Measurements from ENCODE around the gene SMTN.

Gene SMTN

DNA sequence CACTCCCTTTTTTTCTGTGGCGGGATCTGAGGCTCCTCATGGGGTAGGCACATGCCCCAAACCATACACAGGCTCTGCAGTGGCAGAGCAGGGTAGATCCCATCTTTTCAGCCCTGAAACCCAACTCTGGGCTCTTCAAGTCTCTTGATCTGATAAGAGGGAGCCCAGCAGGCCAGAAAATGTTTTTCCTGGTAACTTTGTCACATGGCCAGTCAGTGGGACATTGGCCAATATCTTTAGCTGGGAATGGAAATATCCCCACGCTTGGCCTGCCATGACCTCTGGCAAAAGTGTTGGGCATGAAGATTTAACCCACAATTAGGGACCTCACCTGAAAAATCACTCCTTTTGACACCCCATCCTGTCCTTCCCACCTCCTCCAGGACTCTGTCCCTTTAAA is 49.8 kb downstream of the SMTN start:
- TF ChIP-seq CTCF (conservative IDR thresholded peaks at IDR 0.05; ENCODE audit: control insufficient read depth, insufficient read depth, low read depth, low read length) = no peak
- no peak for DNase-seq (ENCODE audit: low read depth)
- no peak overlapping the region for H3K4me3 ChIP-seq (ENCODE audit: control insufficient read depth, low read depth, low read length)

DNA sequence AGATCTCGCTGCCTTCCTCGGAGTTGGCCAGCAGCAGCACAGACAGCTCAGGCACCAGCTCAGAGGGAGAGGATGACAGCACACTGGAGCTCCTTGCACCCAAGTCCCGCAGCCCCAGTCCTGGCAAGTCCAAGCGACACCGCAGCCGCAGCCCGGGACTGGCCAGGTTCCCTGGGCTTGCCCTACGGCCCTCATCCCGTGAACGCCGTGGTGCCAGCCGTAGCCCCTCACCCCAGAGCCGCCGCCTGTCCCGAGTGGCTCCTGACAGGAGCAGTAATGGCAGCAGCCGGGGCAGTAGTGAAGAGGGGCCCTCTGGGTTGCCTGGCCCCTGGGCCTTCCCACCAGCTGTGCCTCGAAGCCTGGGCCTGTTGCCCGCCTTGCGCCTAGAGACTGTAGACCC is 52.8 kb downstream of the SMTN start:
- no peak for DNase-seq (ENCODE audit: low read depth)
- TF ChIP-seq CTCF (conservative IDR thresholded peaks at IDR 0.05; ENCODE audit: control insufficient read depth, insufficient read depth, low read depth, low read length) = no peak
- no peak overlapping the region for H3K4me3 ChIP-seq (ENCODE audit: control insufficient read depth, low read depth, low read length)

- H3K4me3 ChIP-seq (ENCODE audit: control insufficient read depth, low read depth, low read length) = no peak overlapping the region
- no peak for TF ChIP-seq CTCF (conservative IDR thresholded peaks at IDR 0.05; ENCODE audit: control insufficient read depth, insufficient read depth, low read depth, low read length)
- DNase-seq (ENCODE audit: low read depth) = no peak
Measured at GRCh38 chr22:31134688-31135087, 53.6 kb downstream of the SMTN start.

DNA sequence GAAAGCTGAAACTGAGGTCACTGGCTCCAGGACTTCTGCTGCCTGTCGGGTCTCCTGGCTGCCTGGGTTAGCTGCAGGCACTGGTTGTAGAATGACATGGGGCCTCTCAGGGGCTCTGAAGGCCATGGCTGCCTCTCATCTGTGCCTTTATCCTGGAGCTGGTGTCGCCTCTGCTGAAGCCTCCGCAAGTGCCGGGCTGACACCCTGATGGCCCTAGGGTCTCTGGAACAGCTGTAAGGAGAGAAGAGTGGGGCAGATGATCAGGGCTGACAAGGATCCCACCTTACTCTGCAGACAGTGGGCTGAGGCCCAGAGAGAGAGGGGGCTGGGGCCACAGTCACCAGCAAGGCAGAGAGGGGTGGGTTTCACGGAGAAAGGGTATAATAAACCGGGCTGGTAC is 54.6 kb downstream of the SMTN start:
- TF ChIP-seq CTCF (conservative IDR thresholded peaks at IDR 0.05; ENCODE audit: control insufficient read depth, insufficient read depth, low read depth, low read length) = no peak
- no peak for DNase-seq (ENCODE audit: low read depth)
- H3K4me3 ChIP-seq (ENCODE audit: control insufficient read depth, low read depth, low read length) = no peak overlapping the region

GRCh38 chr22:31136155-31136554 is 55.0 kb downstream of the SMTN start:
- H3K4me3 ChIP-seq (ENCODE audit: control insufficient read depth, low read depth, low read length) = no peak overlapping the region
- no peak for TF ChIP-seq CTCF (conservative IDR thresholded peaks at IDR 0.05; ENCODE audit: control insufficient read depth, insufficient read depth, low read depth, low read length)
- DNase-seq (ENCODE audit: low read depth) = no peak

- no peak for DNase-seq (ENCODE audit: low read depth)
- no peak for TF ChIP-seq CTCF (conservative IDR thresholded peaks at IDR 0.05; ENCODE audit: control insufficient read depth, insufficient read depth, low read depth, low read length)
- no peak overlapping the region for H3K4me3 ChIP-seq (ENCODE audit: control insufficient read depth, low read depth, low read length)
Measured at GRCh38 chr22:31136711-31137110, 55.6 kb downstream of the SMTN start.

DNA sequence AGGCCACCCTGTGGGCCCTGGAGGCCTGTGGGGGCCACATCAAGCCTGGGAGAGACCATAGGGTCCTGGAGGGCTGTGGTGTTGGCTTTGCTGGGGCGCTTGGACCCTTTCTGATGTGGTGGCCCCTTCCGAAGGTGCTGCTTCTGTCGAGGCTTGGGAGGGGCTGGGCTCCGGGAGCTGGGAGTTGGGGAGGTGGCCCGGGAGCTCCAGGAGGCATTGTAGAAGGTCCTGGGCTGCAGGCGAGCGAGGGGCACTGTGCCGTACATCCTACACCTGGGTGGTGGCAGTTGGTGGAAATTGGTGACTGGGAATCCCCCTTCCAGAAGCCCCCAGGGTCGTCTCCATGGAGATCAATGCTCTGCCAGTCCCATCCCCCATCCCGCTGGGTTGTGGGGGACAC is 56.6 kb downstream of the SMTN start:
- no peak for DNase-seq (ENCODE audit: low read depth)
- TF ChIP-seq CTCF (conservative IDR thresholded peaks at IDR 0.05; ENCODE audit: control insufficient read depth, insufficient read depth, low read depth, low read length) = no peak
- no peak overlapping the region for H3K4me3 ChIP-seq (ENCODE audit: control insufficient read depth, low read depth, low read length)

Data from fibroblast of mammary gland (primary cell).